ENCODE data around the gene FOXF1. TPM values are rescaled to one million over a fixed set of nuclear protein-coding genes. Genes with fewer than 3 reads are reported as not detected.

The FOXF1 gene
- total and polyA plus RNA-seq, 12 donors: 0.08 to 0.38 (median 0.22) TPM; not detected in 2

DNA sequence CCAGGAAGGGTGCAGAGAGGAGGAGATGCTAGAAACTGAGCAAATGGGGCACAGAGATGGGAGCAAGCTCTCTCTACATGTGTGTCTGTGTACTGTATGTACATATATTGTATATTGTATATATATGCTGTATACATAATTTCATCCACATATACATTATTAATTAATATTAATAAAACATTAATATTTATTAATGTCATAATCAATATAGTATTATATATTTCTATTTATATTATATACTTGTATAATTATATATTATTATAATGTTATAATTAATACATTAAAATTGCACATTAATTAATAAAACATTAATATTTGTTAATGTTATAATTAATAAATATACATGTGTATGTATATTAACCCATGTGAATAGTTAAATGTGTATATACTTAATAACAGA, 31.5 kb upstream of the FOXF1 start:
- Histone ChIP-seq H3K27ac (no peak overlapping the region), H3K36me3 (no peaks in the 10 kb centered on the region), H3K9me3 (peaks cover 0 to 3% (median 0%) of the 10 kb centered on the region in 11 donors), H3K4me3 (no peak overlapping the region), H3K27me3 (peaks cover 0 to 87% (median 72%) of the 10 kb centered on the region in 7 donors), H3K4me1 (peaks cover 0 to 13% (median 0%) of the 10 kb centered on the region in 9 donors)
- DNase-seq (no peak), ATAC-seq (no peak)
- intact Hi-C loops (cut with DNase I): no loop called here
- no peak for TF ChIP-seq CTCF (IDR thresholded peaks at IDR 0.05)

DNA sequence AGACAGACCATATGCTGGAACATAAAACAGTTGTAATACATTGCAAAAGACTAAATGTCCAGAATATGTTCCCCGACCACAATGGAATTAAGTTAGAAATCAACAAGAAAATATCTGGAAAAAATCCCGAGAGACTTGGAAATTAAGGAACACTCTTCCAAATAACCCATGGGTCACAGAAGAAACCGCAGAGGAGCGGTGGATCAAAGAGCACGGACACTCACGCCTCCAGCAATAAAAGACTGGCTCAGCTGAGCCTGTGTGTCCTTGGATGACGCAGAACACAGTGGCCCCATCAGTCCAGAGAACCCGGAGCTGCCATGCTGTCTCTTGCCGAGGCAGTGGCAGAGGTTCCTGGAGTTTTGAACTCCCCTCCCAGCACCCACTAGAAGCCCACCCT, 30.9 kb upstream of the FOXF1 start:
- no peak for TF ChIP-seq CTCF (IDR thresholded peaks at IDR 0.05)
- Histone ChIP-seq H3K9me3 (peaks cover 0 to 10% (median 6%) of the 10 kb centered on the region in 11 donors), H3K27ac (no peak overlapping the region), H3K36me3 (no peaks in the 10 kb centered on the region), H3K4me1 (peaks cover 0 to 13% (median 0%) of the 10 kb centered on the region in 9 donors), H3K27me3 (peaks cover 0 to 87% (median 71%) of the 10 kb centered on the region in 7 donors), H3K4me3 (no peak overlapping the region)
- ATAC-seq (no peak), DNase-seq (no peak)
- WGBS, 2 donors: 72 to 73% methylated on average over 9 of the region's 9 CpGs
- intact Hi-C loops (cut with DNase I): no loop called here

DNA sequence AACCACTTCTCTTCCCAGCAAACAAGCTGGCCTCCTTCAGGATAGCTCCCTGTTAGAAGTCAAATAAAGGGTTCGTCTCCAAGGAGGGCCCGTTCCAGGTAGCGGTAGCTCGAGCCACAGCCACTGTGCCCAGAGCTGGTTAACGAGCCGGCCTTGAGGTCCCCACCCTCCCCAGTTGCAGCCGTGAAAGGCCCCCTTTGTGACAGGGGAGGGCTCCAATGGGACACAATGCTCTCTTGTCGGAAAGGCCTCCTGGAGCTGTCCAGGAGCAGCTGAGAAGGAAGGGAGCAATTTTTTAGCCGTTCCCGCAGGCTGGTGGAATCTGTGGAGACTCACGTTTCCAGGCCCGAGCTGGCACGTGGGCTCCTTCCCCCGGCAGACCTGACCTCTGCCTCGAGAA, 29.9 kb upstream of the FOXF1 start:
- no peak overlapping the region for H3K4me3 ChIP-seq
- H3K4me1 ChIP-seq: peaks cover 0 to 13% (median 0%) of the 10 kb centered on the region in 9 donors
- peaks cover 0 to 87% (median 71%) of the 10 kb centered on the region in 7 donors for H3K27me3 ChIP-seq
- intact Hi-C loops (cut with DNase I): no loop called here
- 52 to 53% methylated on average over 15 of the region's 15 CpGs for WGBS, 2 donors
- H3K27ac ChIP-seq: no peak overlapping the region
- no peak for TF ChIP-seq CTCF (IDR thresholded peaks at IDR 0.05)
- no peak for ATAC-seq
- peaks cover 0 to 19% (median 9%) of the 10 kb centered on the region in 11 donors for H3K9me3 ChIP-seq
- H3K36me3 ChIP-seq: no peaks in the 10 kb centered on the region
- no peak for DNase-seq

GRCh38 chr16:86481607-86482006, 28.7 kb upstream of the FOXF1 start:
- no peak for DNase-seq
- peaks cover 0 to 13% (median 0%) of the 10 kb centered on the region in 9 donors for H3K4me1 ChIP-seq
- no peak for TF ChIP-seq CTCF (IDR thresholded peaks at IDR 0.05)
- ATAC-seq: no peak
- H3K4me3 ChIP-seq: no peak overlapping the region
- peaks cover 0 to 87% (median 76%) of the 10 kb centered on the region in 7 donors for H3K27me3 ChIP-seq
- no peaks in the 10 kb centered on the region for H3K36me3 ChIP-seq
- intact Hi-C loops (cut with DNase I): no loop called here
- no peak overlapping the region for H3K27ac ChIP-seq
- peaks cover 0 to 19% (median 9%) of the 10 kb centered on the region in 11 donors for H3K9me3 ChIP-seq
- 83 to 87% methylated on average over 3 of the region's 3 CpGs for WGBS, 2 donors
